HG03108 (cell line): ENCODE data around the gene DDX25.

Source experiments
- ATAC-seq: cut with Tn5 transposase; IDR thresholded peaks from one replicate; pipeline ENCODE4 v1.9.1; 2021; ENCODE audit warnings: moderate library complexity; ENCODE audit not compliant: unreplicated experiment

DDX25 gene

GRCh38 chr11:125968354-125968753 is 64.0 kb downstream of the DDX25 start:
- ATAC-seq, result no peak

- ATAC-seq, result no peak
Observed at GRCh38 chr11:125971618-125972017, 67.3 kb downstream of the DDX25 start.

- no peak for ATAC-seq
Observed at GRCh38 chr11:125974284-125974683, 70.0 kb downstream of the DDX25 start.

GRCh38 chr11:125975634-125976033 is 71.3 kb downstream of the DDX25 start:
- no peak for ATAC-seq

- no peak for ATAC-seq
Observed at GRCh38 chr11:125976156-125976555, 71.8 kb downstream of the DDX25 start.

GRCh38 chr11:125977333-125977732 is 73.0 kb downstream of the DDX25 start:
- no peak for ATAC-seq

GRCh38 chr11:125978181-125978716 is 73.9 kb downstream of the DDX25 start:
- ATAC-seq, result no peak
